ENCODE data around the gene RASSF4.
A peak's percentile ranks its signal among the peaks of the same experiment; 100 is the strongest.

RASSF4 gene

GRCh38 chr10:44962870-44963738, 3.5 kb downstream of the RASSF4 start:
- DNase-seq (ENCODE audit: low read depth in 2 of 2): no peak

GRCh38 chr10:44963772-44964633, 4.4 kb downstream of the RASSF4 start:
- no peak for DNase-seq (ENCODE audit: low read depth in 2 of 2)

GRCh38 chr10:44965104-44965503, 5.5 kb downstream of the RASSF4 start:
- no peak for DNase-seq (ENCODE audit: low read depth in 2 of 2)

- DNase-seq (ENCODE audit: low read depth in 2 of 2): no peak
Measured at GRCh38 chr10:44965651-44966097, 6.1 kb downstream of the RASSF4 start.

GRCh38 chr10:44966129-44966815, 6.7 kb downstream of the RASSF4 start:
- no peak for DNase-seq (ENCODE audit: low read depth in 2 of 2)

GRCh38 chr10:44966816-44967509, 7.4 kb downstream of the RASSF4 start:
- no peak for DNase-seq (ENCODE audit: low read depth in 2 of 2)

- DNase-seq (ENCODE audit: low read depth in 2 of 2): no peak
Measured at GRCh38 chr10:44967616-44968015, 8.0 kb downstream of the RASSF4 start.

- DNase-seq (ENCODE audit: low read depth in 2 of 2): no peak
Measured at GRCh38 chr10:44968091-44968490, 8.5 kb downstream of the RASSF4 start.

GRCh38 chr10:44968500-44969400, 9.1 kb downstream of the RASSF4 start:
- DNase-seq (ENCODE audit: low read depth in 2 of 2): no peak

GRCh38 chr10:44969854-44970253, 10.3 kb downstream of the RASSF4 start:
- no peak for DNase-seq (ENCODE audit: low read depth in 2 of 2)

GRCh38 chr10:44970812-44971395, 11.3 kb downstream of the RASSF4 start:
- DNase-seq (ENCODE audit: low read depth in 2 of 2): no peak

- no peak for DNase-seq (ENCODE audit: low read depth in 2 of 2)
Measured at GRCh38 chr10:44971434-44971833, 11.8 kb downstream of the RASSF4 start.

- DNase-seq (ENCODE audit: low read depth in 2 of 2): no peak
Measured at GRCh38 chr10:44971935-44972757, 12.5 kb downstream of the RASSF4 start.

GRCh38 chr10:44972874-44973306, 13.3 kb downstream of the RASSF4 start:
- no peak for DNase-seq (ENCODE audit: low read depth in 2 of 2)

GRCh38 chr10:44973323-44974081, 13.9 kb downstream of the RASSF4 start:
- no peak for DNase-seq (ENCODE audit: low read depth in 2 of 2)

- no peak for DNase-seq (ENCODE audit: low read depth in 2 of 2)
Measured at GRCh38 chr10:44974082-44974627, 14.6 kb downstream of the RASSF4 start.

GRCh38 chr10:44974628-44975430, 15.2 kb downstream of the RASSF4 start:
- DNase-seq (ENCODE audit: low read depth in 2 of 2): peak; percentile 38 to 40

Measured in stimulated activated CD8-positive, alpha-beta memory T cell treated with anti-CD3 and anti-CD28 coated beads, Interleukin-7, amount 100 ng/mL, for 1 hour (primary cell).